ENCODE data around the gene P4HA2. TPM values are rescaled to one million over a fixed set of nuclear protein-coding genes. Genes with fewer than 3 reads are reported as not detected.

P4HA2 gene
- total RNA-seq, 1 donor from 2014 or later, result 190 TPM

- Histone ChIP-seq H3K27me3 (ENCODE audit: control insufficient read depth, insufficient read depth, low read length) (no peaks in the 10 kb centered on the region), H3K4me3 (ENCODE audit: low read depth, low read length) (no peak overlapping the region), H3K36me3 (ENCODE audit: control insufficient read depth, insufficient read depth, low read length) (no peaks in the 10 kb centered on the region)
- no peak for DNase-seq (ENCODE audit: low read depth)
- TF ChIP-seq CTCF (IDR thresholded peaks at IDR 0.05; ENCODE audit: insufficient read depth, low read length, severe bottlenecking), result no peak
- no peak for FAIRE-seq
These were observed 12.1 kb upstream of the P4HA2 start for GRCh38 chr5:132239776-132240175.

DNA sequence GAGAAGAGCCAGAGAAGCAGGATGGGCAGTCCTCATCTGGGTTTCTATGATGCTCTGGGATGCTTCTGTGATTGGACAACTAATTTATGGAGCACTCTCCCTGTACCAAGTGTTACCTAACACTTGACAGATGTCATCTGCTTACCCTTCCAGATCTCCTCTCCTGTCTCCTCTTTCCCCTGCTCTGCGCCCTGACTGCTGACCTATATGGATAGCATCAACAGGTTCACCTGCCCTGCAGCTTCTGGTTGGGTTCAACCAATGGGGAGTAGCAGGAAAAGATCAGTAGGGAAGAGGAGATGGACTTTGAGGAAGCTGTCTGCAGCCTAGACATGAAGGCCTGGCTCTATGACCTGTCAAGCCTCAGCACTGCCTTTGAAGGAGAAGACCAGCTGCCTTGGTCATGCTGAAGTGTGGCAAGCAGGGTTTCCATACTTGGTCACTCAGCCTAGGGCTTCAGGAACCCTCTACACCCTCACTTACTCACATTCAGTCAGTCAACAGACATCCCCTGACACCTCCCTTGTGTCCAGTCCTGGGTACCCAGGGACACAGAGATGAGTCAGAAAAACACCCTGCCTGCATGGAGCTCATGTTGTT is 11.3 kb upstream of the P4HA2 start:
- H3K27me3 ChIP-seq (ENCODE audit: control insufficient read depth, insufficient read depth, low read length), result no peaks in the 10 kb centered on the region
- no peak for FAIRE-seq
- no peak overlapping the region for H3K4me3 ChIP-seq (ENCODE audit: low read depth, low read length)
- no peak for DNase-seq (ENCODE audit: low read depth)
- no peak for TF ChIP-seq CTCF (IDR thresholded peaks at IDR 0.05; ENCODE audit: insufficient read depth, low read length, severe bottlenecking)
- H3K36me3 ChIP-seq (ENCODE audit: control insufficient read depth, insufficient read depth, low read length), result no peaks in the 10 kb centered on the region

DNA sequence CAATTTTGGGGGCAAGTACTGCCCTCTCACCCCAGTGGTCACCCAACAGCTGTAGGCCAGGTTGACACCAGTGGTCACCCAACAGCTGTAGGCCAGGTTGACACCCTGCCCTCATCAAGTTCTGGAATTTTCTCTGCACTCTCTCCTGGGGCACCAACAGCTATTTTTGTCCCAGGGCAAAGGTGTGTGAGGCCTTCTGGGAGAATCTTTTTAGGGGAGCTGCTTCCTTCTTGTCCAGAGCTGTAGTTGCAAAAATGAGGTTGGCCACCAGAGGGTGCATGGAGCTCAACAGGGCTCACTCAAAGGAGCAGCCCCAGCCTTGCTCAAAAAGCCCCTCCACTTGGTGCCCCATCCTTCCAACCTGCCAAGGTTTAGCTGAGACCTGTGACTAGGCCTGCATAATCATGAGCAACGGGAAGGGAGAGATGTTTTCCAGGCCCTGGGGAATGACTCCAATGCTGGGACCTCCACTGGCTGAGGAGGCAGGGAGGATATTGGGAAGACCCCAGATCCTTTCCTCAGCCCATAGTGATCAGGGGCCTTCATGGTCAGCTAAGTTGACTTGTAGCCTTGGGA is 10.6 kb upstream of the P4HA2 start:
- no peak overlapping the region for H3K4me3 ChIP-seq (ENCODE audit: low read depth, low read length)
- DNase-seq (ENCODE audit: low read depth) (peak; percentile 58), FAIRE-seq (no peak)
- H3K27me3 ChIP-seq (ENCODE audit: control insufficient read depth, insufficient read depth, low read length), result no peaks in the 10 kb centered on the region
- no peaks in the 10 kb centered on the region for H3K36me3 ChIP-seq (ENCODE audit: control insufficient read depth, insufficient read depth, low read length)
- TF ChIP-seq CTCF (IDR thresholded peaks at IDR 0.05; ENCODE audit: insufficient read depth, low read length, severe bottlenecking), result peak; percentile 92

- H3K27me3 ChIP-seq (ENCODE audit: control insufficient read depth, insufficient read depth, low read length), result no peaks in the 10 kb centered on the region
- FAIRE-seq (no peak), DNase-seq (ENCODE audit: low read depth) (no peak)
- TF ChIP-seq CTCF (IDR thresholded peaks at IDR 0.05; ENCODE audit: insufficient read depth, low read length, severe bottlenecking), result no peak
- no peak overlapping the region for H3K4me3 ChIP-seq (ENCODE audit: low read depth, low read length)
- H3K36me3 ChIP-seq (ENCODE audit: control insufficient read depth, insufficient read depth, low read length), result no peaks in the 10 kb centered on the region
These were observed 10.0 kb upstream of the P4HA2 start for GRCh38 chr5:132237670-132238069.

DNA sequence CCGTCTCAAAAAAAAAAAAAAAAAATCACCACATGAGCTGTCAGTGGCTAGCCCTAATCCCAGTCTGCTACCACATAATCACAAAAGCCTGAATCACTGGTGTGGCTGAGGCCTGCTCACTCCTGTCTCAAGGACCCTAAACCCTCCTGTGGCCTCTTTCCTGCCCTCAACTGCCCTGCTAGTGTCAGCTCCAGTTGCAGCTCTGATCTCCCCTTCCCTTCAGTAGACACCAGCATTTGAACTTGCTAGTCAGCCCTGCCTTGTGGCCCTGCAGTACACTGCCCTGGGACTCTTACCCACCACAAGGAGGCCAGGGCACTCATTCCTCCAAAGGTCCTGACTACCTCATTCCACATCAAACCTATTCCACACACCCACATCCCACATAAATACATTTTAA is 9.5 kb upstream of the P4HA2 start:
- Histone ChIP-seq H3K27me3 (ENCODE audit: control insufficient read depth, insufficient read depth, low read length) (no peaks in the 10 kb centered on the region), H3K36me3 (ENCODE audit: control insufficient read depth, insufficient read depth, low read length) (no peaks in the 10 kb centered on the region), H3K4me3 (ENCODE audit: low read depth, low read length) (no peak overlapping the region)
- FAIRE-seq, result no peak
- no peak for TF ChIP-seq CTCF (IDR thresholded peaks at IDR 0.05; ENCODE audit: insufficient read depth, low read length, severe bottlenecking)
- no peak for DNase-seq (ENCODE audit: low read depth)

DNA sequence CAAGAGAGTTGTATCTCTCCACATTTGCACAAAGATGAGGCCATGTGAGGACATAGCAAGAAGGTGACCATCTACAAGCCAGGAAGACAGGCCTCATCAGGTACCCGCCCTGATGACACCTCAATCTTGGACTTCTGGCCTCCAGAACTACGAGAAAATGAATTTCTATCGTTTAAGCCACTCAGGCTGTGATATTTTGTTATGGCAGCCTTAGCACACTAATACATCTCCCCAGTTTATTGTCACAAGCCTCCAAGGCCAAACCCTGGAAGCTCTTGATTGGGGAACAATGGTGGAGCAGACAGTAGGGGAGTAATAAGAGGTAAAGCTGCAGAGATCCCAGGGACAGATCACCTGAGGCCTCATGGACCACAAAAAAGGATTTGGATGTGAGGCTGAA is 7.7 kb upstream of the P4HA2 start:
- DNase-seq (ENCODE audit: low read depth) (no peak), FAIRE-seq (no peak)
- TF ChIP-seq CTCF (IDR thresholded peaks at IDR 0.05; ENCODE audit: insufficient read depth, low read length, severe bottlenecking), result no peak
- Histone ChIP-seq H3K4me3 (ENCODE audit: low read depth, low read length) (no peak overlapping the region), H3K27me3 (ENCODE audit: control insufficient read depth, insufficient read depth, low read length) (no peaks in the 10 kb centered on the region), H3K36me3 (ENCODE audit: control insufficient read depth, insufficient read depth, low read length) (no peaks in the 10 kb centered on the region)
